WTC11 (cell line): ENCODE measurements around the gene SUSD6. TPM values are rescaled to one million over a fixed set of nuclear protein-coding genes. Genes with fewer than 3 reads are reported as not detected.

ENCODE experiments used
- ATAC-seq: fragments of 200-7000 bp; cut with Tn5 transposase; 2 replicates; pipeline ENCODE4 v1.10.0; 2021; ENCODE audit warnings: mild to moderate bottlenecking, moderate library complexity
- CTCF ChIA-PET: fragments of 300-600 bp; sonication (Branson Sonifier 250); formaldehyde crosslinking; loops from one replicate; lab custom pipeline; 2021; ENCODE audit warnings: antibody characterized with exemption; lab: Charles Lee
- POLR2A ChIA-PET: fragments of 350-600 bp; sonication (Branson Sonifier 250); formaldehyde crosslinking; loops from one replicate; lab custom pipeline; 2021; ENCODE audit warnings: antibody characterized with exemption; lab: Charles Lee
- DNase-seq: peaks from one replicate; pipeline ENCODE4 v3.0.0; 2021; ENCODE audit warnings: low spot score
- H3K27ac Mint-ChIP-seq: 2 replicates; pipeline ENCODE4 v1.8.0; 2021; ENCODE audit warnings: mixed read lengths
- H3K27me3 Mint-ChIP-seq: 2 replicates; pipeline ENCODE4 v1.8.0; 2021; ENCODE audit warnings: low read depth, mild to moderate bottlenecking, moderate library complexity, mixed read lengths
- H3K36me3 Mint-ChIP-seq: 2 replicates; pipeline ENCODE4 v1.8.0; 2021; ENCODE audit warnings: mixed read lengths
- H3K4me1 Mint-ChIP-seq: 2 replicates; pipeline ENCODE4 v1.8.0; 2022; ENCODE audit warnings: mixed read lengths
- H3K4me3 Mint-ChIP-seq: 2 replicates; pipeline ENCODE4 v1.8.0; 2021; ENCODE audit warnings: mild to moderate bottlenecking, moderate library complexity, mixed read lengths
- H3K9me3 Mint-ChIP-seq: 2 replicates; pipeline ENCODE4 v1.8.0; 2021; ENCODE audit warnings: mixed read lengths
- AR ChIP-seq: fragments of 250-450 bp; sonication (Bioruptor Pico); IDR thresholded peaks from 2 replicates; pipeline ENCODE4 v1.9.0; 2021; ENCODE audit warnings: mild to moderate bottlenecking
- ARID4B ChIP-seq: sonication (generic); formaldehyde crosslinking; IDR thresholded peaks from 2 replicates; pipeline ENCODE4 v1.8.0; 2023; ENCODE audit warnings: missing genetic modification reagents, mild to moderate bottlenecking, borderline replicate concordance
- CBFB ChIP-seq: sonication (generic); formaldehyde crosslinking; IDR thresholded peaks from 2 replicates; pipeline ENCODE4 v1.8.1; 2022; ENCODE audit warnings: mild to moderate bottlenecking, low read depth, missing genetic modification reagents
- CDX4 ChIP-seq: fragments of 250-450 bp; sonication (Bioruptor Pico); IDR thresholded peaks from 2 replicates; pipeline ENCODE4 v1.9.0; 2021; ENCODE audit warnings: moderate library complexity, mild to moderate bottlenecking, inconsistent platforms, borderline replicate concordance
- CREB1 ChIP-seq: sonication (generic); formaldehyde crosslinking; IDR thresholded peaks from 2 replicates; pipeline ENCODE4 v1.8.0; 2023; ENCODE audit warnings: mild to moderate bottlenecking, missing genetic modification reagents
- FOXJ3 ChIP-seq: sonication (generic); formaldehyde crosslinking; IDR thresholded peaks from 2 replicates; pipeline ENCODE4 v1.9.0; 2021; ENCODE audit warnings: missing genetic modification reagents, mild to moderate bottlenecking, borderline replicate concordance
- GRHL2 ChIP-seq: fragments of 250-450 bp; sonication (Bioruptor Pico); IDR thresholded peaks from 2 replicates; pipeline ENCODE4 v1.8.0; 2022; ENCODE audit warnings: mild to moderate bottlenecking, moderate library complexity; ENCODE audit not compliant: insufficient replicate concordance, severe bottlenecking
- MAX ChIP-seq: sonication (generic); formaldehyde crosslinking; IDR thresholded peaks from 2 replicates; pipeline ENCODE4 v1.8.0; 2022; ENCODE audit warnings: mild to moderate bottlenecking, missing genetic modification reagents
- NFATC4 ChIP-seq: fragments of 250-450 bp; sonication (Bioruptor Pico); IDR thresholded peaks from 2 replicates; pipeline ENCODE4 v1.9.0; 2021; ENCODE audit warnings: mild to moderate bottlenecking
- NR1H2 ChIP-seq: sonication (generic); formaldehyde crosslinking; IDR thresholded peaks from 2 replicates; pipeline ENCODE4 v1.9.0; 2021; ENCODE audit warnings: mild to moderate bottlenecking, moderate library complexity, missing genetic modification reagents
- PREB ChIP-seq: sonication (generic); formaldehyde crosslinking; IDR thresholded peaks from 2 replicates; pipeline ENCODE4 v1.8.1; 2022; ENCODE audit warnings: mild to moderate bottlenecking, missing genetic modification reagents, moderate library complexity, borderline replicate concordance
- PRRX2 ChIP-seq: fragments of 250-450 bp; sonication (Bioruptor Pico); IDR thresholded peaks from 2 replicates; pipeline ENCODE4 v1.8.0; 2021; ENCODE audit warnings: mild to moderate bottlenecking
- SMAD3 ChIP-seq: sonication (generic); formaldehyde crosslinking; IDR thresholded peaks from 2 replicates; pipeline ENCODE4 v1.8.0; 2022; ENCODE audit warnings: missing genetic modification reagents, mild to moderate bottlenecking, borderline replicate concordance
- SMAD4 ChIP-seq: sonication (generic); formaldehyde crosslinking; IDR thresholded peaks from 2 replicates; pipeline ENCODE4 v1.8.0; 2022; ENCODE audit warnings: mild to moderate bottlenecking, missing genetic modification reagents
- ZBTB21 ChIP-seq: sonication (generic); formaldehyde crosslinking; IDR thresholded peaks from 2 replicates; pipeline ENCODE4 v1.8.1; 2023; ENCODE audit warnings: mild to moderate bottlenecking, missing genetic modification reagents, borderline replicate concordance
- ZMAT4 ChIP-seq: fragments of 250-450 bp; sonication (Bioruptor Pico); IDR thresholded peaks from 2 replicates; pipeline ENCODE4 v1.9.0; 2021; ENCODE audit warnings: mild to moderate bottlenecking
- ZNF121 ChIP-seq: sonication (generic); formaldehyde crosslinking; IDR thresholded peaks from 2 replicates; pipeline ENCODE4 v1.8.0; 2023; ENCODE audit warnings: missing genetic modification reagents
- ZNF232 ChIP-seq: sonication (generic); formaldehyde crosslinking; IDR thresholded peaks from 2 replicates; pipeline ENCODE4 v1.8.0; 2022; ENCODE audit warnings: mild to moderate bottlenecking, missing genetic modification reagents
- ZNF263 ChIP-seq: sonication (generic); formaldehyde crosslinking; IDR thresholded peaks from 2 replicates; pipeline ENCODE4 v1.8.1; 2022; ENCODE audit warnings: low read depth, mild to moderate bottlenecking, moderate library complexity, missing genetic modification reagents
- ZNF671 ChIP-seq: fragments of 250-450 bp; sonication (Bioruptor Pico); IDR thresholded peaks from 2 replicates; pipeline ENCODE4 v1.8.0; 2021; ENCODE audit warnings: mild to moderate bottlenecking
- total RNA-seq: library from RNA; stranded (reverse); gene quantifications from 3 replicates; pipeline ENCODE4 v1.2.3, GENCODE V29; 2021

The SUSD6 gene
- total RNA-seq, 1 experiment from 2014 or later, result 10.1 TPM

GRCh38 chr14:69658664-69659261, 47.4 kb downstream of the SUSD6 start:
- peak overlapping the region; percentile 91 for H3K27ac Mint-ChIP-seq
- ChIA-PET CTCF (interaction anchor here (0.6 to 1.9 kb wide), 4 partner anchors 15 to 74 kb away, joined by 4 to 9 read pairs (median 6); no protein-coding TSS in a partner anchor), POLR2A (no interaction called here)
- peaks cover 39% of the 10 kb centered on the region for H3K4me1 Mint-ChIP-seq
- no peaks in the 10 kb centered on the region for H3K27me3 Mint-ChIP-seq
- DNase-seq, result no peak
- no peak overlapping the region for H3K4me3 Mint-ChIP-seq
- 0 out of 2 replicates have a peak, but pooled peaks cover 4% of the 10 kb centered on the region for H3K36me3 Mint-ChIP-seq
- ATAC-seq, result peak; percentile 26
- H3K9me3 Mint-ChIP-seq, result no peaks in the 10 kb centered on the region
- TF ChIP-seq AR (CRISPR knock-in tag), result no peak
- TF ChIP-seq GRHL2 (CRISPR knock-in tag), result no peak
- no peak for TF ChIP-seq ZNF232 (CRISPR knock-in tag)
- TF ChIP-seq ZMAT4, result no peak
- no peak for TF ChIP-seq SMAD3 (CRISPR knock-in tag)
- TF ChIP-seq FOXJ3, result no peak
- no peak for TF ChIP-seq CDX4 (CRISPR knock-in tag)
- no peak for TF ChIP-seq SMAD4
- TF ChIP-seq ZNF263 (CRISPR knock-in tag), result no peak
- TF ChIP-seq CBFB (CRISPR knock-in tag), result no peak

GRCh38 chr14:69660344-69661193, 49.2 kb downstream of the SUSD6 start:
- TF ChIP-seq ZBTB21 (CRISPR knock-in tag) (no peak), PREB (no peak), ZNF671 (CRISPR knock-in tag) (no peak), CREB1 (CRISPR knock-in tag) (no peak), NR1H2 (CRISPR knock-in tag) (no peak), MAX (no peak), NFATC4 (CRISPR knock-in tag) (no peak), SMAD4 (no peak), ZNF121 (CRISPR knock-in tag) (no peak), ARID4B (CRISPR knock-in tag) (no peak), PRRX2 (no peak)
- H3K4me1 Mint-ChIP-seq, result peaks cover 37% of the 10 kb centered on the region
- DNase-seq, result no peak
- H3K27me3 Mint-ChIP-seq, result no peaks in the 10 kb centered on the region
- H3K4me3 Mint-ChIP-seq, result no peak overlapping the region
- H3K36me3 Mint-ChIP-seq, result 0 out of 2 replicates have a peak, but pooled peaks cover 4% of the 10 kb centered on the region
- ATAC-seq, result 0 out of 2 replicates have a peak, but pooled peaks have one; percentile 15
- ChIA-PET CTCF (interaction anchor here (0.6 to 1.0 kb wide), 4 partner anchors 22 to 157 kb away, joined by 4 to 5 read pairs (median 4); no protein-coding TSS in a partner anchor), POLR2A (no interaction called here)
- no peaks in the 10 kb centered on the region for H3K9me3 Mint-ChIP-seq
- H3K27ac Mint-ChIP-seq, result peak overlapping the region; percentile 51; the same call in 1 of the 2 replicates
